Liver (tissue), 3 donors: Measurements from ENCODE around the gene USP21.

ENCODE experiments used
- EGR1 ChIP-seq, 2 donors: IDR thresholded peaks; 2 replicates each; pipeline ENCODE4 v1.6.1; 2016 to 2018; ENCODE audit warnings: antibody characterized with exemption in 2 of 2, low read depth in 2 of 2
- FOXA2 ChIP-seq: IDR thresholded peaks from 2 replicates; pipeline ENCODE4 v1.6.1; 2016; ENCODE audit warnings: antibody characterized with exemption
- GABPA ChIP-seq, 2 donors: IDR thresholded peaks in 1 of 2; conservative IDR thresholded peaks in 1 of 2; 2 replicates each; pipeline ENCODE4 v1.6.1; 2016; ENCODE audit warnings: antibody characterized with exemption in 2 of 2, mild to moderate bottlenecking in 1 of 2, moderate library complexity in 1 of 2
- HNF4A ChIP-seq, 2 donors: conservative IDR thresholded peaks; 2 replicates each; pipeline ENCODE4 v1.6.1; 2016; ENCODE audit warnings: antibody characterized with exemption in 2 of 2, mild to moderate bottlenecking in 2 of 2
- JUND ChIP-seq, 2 donors: IDR thresholded peaks; 2 replicates each; pipeline ENCODE4 v1.6.1; 2016; ENCODE audit warnings: antibody characterized with exemption in 2 of 2
- NR2F2 ChIP-seq: IDR thresholded peaks from 2 replicates; pipeline ENCODE4 v1.6.1; 2016; ENCODE audit warnings: antibody characterized with exemption
- RAD21 ChIP-seq, 2 donors: IDR thresholded peaks; 2 replicates each; pipeline ENCODE4 v1.6.1; 2016; ENCODE audit warnings: antibody characterized with exemption in 2 of 2, mild to moderate bottlenecking in 2 of 2
- REST ChIP-seq: IDR thresholded peaks from 2 replicates; pipeline ENCODE4 v1.6.1; 2016; ENCODE audit warnings: antibody characterized with exemption, mild to moderate bottlenecking
- TAF1 ChIP-seq: conservative IDR thresholded peaks from 2 replicates; pipeline ENCODE4 v1.6.1; 2016; ENCODE audit warnings: antibody characterized with exemption, mild to moderate bottlenecking
- YY1 ChIP-seq: IDR thresholded peaks from 2 replicates; pipeline ENCODE4 v1.6.1; 2016; ENCODE audit warnings: antibody characterized with exemption, mild to moderate bottlenecking
- ZBTB33 ChIP-seq: IDR thresholded peaks from 2 replicates; pipeline ENCODE4 v1.6.1; 2016; ENCODE audit warnings: antibody characterized with exemption
- TF ChIP-seq, protein P1 (sequence below): fragments of 150-350 bp; IDR thresholded peaks from 2 replicates; pipeline ENCODE4 v1.5.1; 2017; ENCODE audit warnings: improper control_type of control experiment, low read depth, low read length; ENCODE audit not compliant: missing input control
- TF ChIP-seq, protein P2 (sequence below): IDR thresholded peaks from 2 replicates; pipeline ENCODE4 v1.6.1; 2016; ENCODE audit warnings: antibody characterized with exemption
- TF ChIP-seq, protein P3 (sequence below): IDR thresholded peaks from 2 replicates; pipeline ENCODE4 v1.6.1; 2016; ENCODE audit warnings: antibody characterized with exemption
- donor health status: healthy.
- donor health status: healthy.

DNA sequence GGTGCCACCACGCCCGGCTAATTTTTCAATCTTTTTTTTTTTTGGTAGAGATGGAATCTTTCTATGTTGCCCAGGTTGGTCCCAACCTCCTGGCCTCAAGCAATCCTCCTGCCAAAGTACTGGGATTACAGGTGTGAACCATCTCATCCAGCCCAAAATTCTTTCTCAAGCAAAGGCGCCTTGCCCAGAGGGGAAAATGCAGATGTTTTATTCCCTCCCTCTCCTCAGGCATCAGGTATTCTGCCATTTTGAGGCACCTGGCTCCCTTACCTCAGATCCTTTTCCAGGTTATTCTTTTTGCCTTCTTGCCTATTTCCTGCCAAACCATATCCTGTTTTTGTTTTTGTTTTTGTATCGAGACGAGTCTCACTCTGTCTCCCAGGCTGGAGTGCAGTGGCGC is 29.1 kb downstream of the USP21 start:
- TF ChIP-seq, protein P1, sequence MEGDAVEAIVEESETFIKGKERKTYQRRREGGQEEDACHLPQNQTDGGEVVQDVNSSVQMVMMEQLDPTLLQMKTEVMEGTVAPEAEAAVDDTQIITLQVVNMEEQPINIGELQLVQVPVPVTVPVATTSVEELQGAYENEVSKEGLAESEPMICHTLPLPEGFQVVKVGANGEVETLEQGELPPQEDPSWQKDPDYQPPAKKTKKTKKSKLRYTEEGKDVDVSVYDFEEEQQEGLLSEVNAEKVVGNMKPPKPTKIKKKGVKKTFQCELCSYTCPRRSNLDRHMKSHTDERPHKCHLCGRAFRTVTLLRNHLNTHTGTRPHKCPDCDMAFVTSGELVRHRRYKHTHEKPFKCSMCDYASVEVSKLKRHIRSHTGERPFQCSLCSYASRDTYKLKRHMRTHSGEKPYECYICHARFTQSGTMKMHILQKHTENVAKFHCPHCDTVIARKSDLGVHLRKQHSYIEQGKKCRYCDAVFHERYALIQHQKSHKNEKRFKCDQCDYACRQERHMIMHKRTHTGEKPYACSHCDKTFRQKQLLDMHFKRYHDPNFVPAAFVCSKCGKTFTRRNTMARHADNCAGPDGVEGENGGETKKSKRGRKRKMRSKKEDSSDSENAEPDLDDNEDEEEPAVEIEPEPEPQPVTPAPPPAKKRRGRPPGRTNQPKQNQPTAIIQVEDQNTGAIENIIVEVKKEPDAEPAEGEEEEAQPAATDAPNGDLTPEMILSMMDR: no peak
- TF ChIP-seq TAF1 (no peak), REST (no peak), NR2F2 (no peak), GABPA (IDR thresholded peaks at IDR 0.05 in 1 of 2, conservative IDR thresholded peaks at IDR 0.05 in 1 of 2) (no peak), EGR1 (IDR thresholded peaks at IDR 0.05; ENCODE audit: low read depth in 2 of 2) (no peak), JUND (IDR thresholded peaks at IDR 0.05) (no peak), HNF4A (conservative IDR thresholded peaks at IDR 0.05) (no peak), RAD21 (IDR thresholded peaks at IDR 0.05) (no peak), YY1 (no peak), FOXA2 (no peak), ZBTB33 (no peak)
- TF ChIP-seq, protein P2, sequence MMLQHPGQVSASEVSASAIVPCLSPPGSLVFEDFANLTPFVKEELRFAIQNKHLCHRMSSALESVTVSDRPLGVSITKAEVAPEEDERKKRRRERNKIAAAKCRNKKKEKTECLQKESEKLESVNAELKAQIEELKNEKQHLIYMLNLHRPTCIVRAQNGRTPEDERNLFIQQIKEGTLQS: no peak
- TF ChIP-seq, protein P3, sequence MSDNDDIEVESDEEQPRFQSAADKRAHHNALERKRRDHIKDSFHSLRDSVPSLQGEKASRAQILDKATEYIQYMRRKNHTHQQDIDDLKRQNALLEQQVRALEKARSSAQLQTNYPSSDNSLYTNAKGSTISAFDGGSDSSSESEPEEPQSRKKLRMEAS: no peak
